GM15510 (cell line): Measurements from ENCODE around the gene RHNO1.
A peak's percentile ranks its signal among the peaks of the same experiment; 100 is the strongest.

Experiments used
- POLR2A ChIP-seq: IDR thresholded peaks from 3 replicates; pipeline ENCODE4 v1.6.1; 2011; ENCODE audit warnings: borderline replicate concordance; ENCODE audit not compliant: insufficient read length; ENCODE audit errors: extremely low read depth

Gene RHNO1

DNA sequence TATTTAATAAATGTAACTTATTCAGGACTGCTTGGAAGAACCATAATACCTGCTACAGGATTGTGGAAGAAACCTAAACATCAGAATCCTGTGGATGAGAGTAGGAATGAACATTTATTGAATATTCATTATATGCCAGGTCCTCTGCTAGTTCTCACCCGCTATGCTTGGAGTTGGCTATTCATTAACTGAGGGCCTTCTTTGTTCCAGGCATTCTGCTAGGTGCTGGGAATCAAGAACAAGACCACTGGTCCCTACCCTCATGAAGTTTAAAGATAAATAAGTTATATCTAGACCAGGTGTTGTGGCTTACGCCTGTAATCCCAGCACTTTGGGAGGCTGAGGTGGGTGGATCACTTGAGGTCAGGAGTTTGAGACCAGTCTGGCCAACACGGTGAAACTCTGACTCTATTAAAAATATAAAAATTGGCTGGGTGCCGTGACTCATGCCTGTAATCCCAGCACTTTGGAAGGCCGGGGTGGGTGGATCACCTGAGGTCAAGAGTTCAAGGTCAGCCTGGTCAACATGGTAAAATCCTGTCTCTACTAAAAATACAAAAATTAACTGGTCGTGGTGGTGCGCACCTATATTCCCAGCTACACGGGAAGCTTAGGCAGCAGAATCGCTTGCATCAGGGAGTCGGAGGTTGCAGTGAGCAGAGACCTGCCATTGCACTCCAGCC is 9.9 kb downstream of the RHNO1 start:
- no peak for TF ChIP-seq POLR2A

DNA sequence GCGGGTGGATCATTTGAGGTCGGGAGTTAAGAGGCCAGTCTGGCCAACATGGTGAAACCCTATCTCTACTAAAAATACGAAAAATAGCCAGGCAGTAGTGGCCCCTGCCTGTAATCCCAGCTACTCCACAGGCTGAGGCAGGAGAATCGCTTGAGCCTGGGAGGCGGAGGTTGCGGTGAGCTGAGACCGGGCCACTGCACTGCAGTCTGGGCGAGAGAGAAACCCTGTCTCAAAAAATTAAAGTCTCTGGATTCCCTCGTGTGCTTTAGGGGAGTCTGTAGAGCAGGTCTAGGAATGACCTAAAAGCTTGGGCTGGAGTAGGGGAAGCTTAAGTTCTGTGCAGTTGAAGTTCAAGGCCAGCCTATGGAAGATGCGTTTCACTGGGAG is 13.0 kb downstream of the RHNO1 start:
- TF ChIP-seq POLR2A = no peak

DNA sequence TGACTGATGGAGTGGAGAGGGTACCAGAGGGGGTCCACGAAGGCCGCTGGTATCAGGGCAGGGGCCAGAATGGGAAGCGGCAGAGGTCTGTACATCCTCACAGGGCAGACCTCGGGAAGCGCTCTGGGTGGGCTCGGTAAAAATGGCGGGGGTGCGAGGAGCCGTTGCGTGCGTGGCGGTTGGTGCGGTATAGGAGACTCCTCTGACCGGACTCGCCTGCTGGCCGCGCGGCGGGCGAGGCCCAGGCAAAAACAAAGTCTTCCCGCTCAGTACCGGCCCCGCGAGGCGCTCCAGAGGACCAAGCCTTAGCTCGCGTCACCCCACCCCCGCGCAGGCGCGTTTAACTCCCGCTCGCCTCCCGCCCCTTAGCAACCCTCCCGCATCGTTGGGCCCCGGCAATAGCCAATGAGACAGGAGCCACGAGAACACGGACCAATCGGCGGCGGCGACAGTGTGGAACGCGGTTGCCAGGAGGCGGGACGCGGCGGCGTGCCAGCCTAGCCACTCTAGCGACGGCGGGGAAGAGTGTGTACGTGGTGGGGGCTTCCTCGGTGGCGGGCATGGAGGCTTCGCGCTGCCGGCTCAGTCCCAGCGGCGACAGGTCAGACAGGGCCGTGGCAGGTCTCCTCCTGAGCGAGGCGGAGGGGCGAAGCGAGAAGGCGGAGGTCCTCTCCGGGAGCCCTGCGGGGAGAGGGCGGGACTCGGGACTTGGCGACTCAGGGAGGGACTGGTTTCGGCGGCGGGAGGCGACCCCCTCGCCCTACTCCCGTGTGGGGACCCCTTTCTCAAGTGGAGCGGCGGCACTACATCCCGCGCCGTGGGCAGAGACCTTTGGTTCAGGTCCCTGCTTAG is 13.6 kb downstream of the RHNO1 start, which contains the start of gene TULP3:
Gene TULP3 (plus strand): TSS at position 504 of the 852 bp plus-strand sequence. CDS start 57 bp downstream, at position 561.
- TF ChIP-seq POLR2A = peak; percentile 54

DNA sequence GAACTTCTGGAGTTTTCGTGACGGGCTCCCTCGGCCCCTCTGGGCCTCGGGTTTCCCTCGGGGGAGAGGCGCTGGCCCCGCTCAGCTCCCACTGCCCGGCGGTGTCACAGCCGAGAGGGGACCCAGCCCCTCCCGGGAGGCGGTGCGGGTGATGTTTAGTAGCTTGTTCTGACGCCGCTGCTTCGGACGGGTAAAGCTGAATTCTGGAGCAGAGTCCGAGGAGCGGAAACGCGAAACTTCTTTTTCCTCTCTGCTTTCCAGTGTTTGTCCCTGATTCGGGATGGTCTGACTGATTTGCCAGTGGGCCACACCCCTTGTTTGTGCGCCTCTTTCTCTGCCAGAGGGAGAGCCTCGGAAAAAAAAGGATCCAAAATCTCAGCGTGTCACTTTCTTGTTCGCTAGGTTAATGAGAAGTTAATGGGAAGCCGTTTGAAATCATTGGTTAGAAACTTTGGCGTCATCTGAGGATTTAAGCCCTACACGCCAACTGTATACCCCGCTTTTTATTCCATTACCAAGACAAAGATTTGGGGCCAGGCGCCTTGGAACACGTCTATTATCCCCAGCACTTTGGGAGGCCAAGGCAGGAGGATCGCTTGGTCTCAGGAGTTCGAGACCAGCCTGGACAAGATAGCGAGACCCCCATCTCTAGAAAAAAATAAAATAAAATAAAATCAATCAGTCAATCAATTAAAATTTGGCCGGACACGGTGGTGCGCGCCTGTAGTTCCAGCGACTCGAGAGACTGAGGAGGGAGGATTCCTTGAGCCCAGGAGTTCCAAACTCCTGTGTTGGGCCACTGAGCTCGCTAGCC is 14.4 kb downstream of the RHNO1 start:
- TF ChIP-seq POLR2A = no peak

DNA sequence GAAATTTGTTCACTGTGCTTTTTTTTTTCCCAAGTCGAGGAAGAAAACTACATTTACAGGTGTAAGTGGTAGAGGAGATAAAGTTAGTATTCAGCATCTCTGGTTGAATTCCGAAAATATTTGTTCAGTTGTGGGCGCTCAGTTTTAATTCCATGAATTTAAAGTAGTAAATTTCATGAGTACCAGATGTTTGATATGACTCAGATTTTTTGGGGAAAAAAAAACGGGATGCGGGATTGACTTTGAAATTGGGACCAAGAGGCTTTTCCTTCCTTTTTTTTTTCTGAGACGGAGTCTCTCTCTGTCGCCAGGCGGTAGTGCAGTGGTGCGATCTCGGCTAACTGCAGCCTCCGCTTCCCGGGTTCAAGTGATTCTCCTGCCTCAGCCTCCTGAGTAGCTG is 15.2 kb downstream of the RHNO1 start:
- TF ChIP-seq POLR2A = no peak

DNA sequence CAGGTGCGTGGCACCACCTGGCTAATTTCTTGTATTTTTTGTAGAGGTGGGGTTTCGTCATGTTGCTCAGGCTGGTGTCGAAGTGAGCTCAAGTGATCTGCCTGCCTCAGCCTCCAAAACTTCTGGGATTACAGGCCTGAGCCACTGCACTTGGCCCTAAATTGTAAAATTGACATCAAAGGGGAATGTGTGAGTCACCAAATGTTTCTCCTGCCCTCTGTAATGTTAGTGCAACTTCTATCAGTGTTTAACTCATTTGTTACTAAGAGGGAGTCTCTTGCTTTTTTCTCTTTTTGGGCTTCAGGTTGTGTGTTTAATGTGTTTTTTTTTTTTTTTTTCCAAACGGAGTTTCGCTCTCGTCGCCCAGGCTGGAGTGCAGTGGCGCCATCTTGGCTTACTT is 16.0 kb downstream of the RHNO1 start:
- no peak for TF ChIP-seq POLR2A

DNA sequence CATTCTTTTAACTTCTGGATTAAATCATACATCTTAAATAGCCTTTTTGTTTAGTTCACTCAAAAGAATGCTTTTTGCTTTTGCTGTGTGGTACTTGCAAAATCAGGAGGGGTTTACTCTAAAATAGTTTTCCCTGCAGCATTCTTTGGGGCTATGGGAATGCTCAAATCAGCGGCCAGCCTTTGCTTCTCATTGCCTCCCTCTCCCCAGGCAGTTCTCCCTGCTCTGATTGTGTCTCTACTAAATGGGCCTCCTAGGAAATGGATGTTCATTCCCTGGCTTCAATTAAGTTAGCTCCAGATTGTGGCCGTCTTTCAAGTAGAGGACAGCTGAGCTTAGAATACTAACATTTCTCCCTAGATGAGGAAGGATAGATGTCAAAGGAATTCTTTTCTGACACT is 18.0 kb downstream of the RHNO1 start:
- TF ChIP-seq POLR2A = no peak

DNA sequence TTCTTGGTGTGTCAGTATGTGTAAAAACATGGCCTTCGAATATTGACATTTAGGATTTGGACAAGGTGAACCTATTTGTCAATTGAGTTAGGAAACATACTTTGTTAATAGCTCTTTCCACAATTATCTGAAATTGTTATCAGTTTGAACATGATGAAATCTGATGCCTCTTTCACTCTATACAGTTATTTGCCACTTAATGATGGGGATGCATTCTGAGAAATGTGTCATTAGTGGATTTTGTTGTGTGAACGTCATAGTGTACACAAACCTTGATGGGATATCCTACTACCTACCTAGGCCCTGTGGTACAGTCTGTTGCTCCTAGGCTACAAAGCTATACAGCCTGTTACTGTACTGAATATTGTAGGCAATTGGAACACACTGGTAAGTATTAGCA is 18.5 kb downstream of the RHNO1 start:
- TF ChIP-seq POLR2A = no peak

DNA sequence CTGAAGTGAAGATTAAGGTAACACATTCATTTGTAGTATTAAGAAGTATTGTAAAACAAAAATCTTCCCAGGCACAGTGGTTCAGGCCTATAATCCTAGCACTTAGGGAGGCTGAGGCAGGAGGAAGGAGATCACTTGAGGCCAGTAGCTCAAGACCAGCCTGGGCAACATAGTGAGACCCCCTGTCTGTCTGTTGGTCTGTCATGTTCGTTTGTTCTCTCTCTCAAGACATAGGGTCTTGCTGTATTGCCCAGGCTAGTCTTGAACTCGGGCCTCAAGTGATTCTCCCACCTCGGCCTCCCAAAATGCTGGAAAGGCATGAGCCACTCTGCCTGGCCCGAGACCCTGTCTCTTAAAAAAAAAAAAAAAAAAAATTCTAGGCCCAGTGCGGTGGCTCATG is 20.4 kb downstream of the RHNO1 start:
- TF ChIP-seq POLR2A = no peak

DNA sequence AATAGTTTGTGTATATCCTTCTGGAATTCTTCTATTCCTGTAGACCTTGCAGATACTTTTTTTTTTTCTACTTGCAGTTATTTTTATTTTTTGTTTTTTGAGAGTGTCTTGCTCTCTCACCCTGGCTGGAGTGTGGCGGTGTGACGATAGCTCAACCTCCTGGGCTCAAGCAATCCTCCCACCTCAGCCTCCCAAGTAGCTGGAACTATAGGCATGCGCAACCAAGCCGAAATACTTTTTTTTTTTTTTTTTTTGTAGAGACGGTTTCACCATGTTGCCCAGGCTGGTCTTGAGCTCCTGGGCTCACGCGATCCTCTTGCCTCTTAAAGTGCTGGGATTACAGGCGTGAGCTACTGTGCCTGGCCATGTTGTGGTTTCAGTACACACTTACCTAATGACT is 23.6 kb downstream of the RHNO1 start:
- TF ChIP-seq POLR2A = no peak

DNA sequence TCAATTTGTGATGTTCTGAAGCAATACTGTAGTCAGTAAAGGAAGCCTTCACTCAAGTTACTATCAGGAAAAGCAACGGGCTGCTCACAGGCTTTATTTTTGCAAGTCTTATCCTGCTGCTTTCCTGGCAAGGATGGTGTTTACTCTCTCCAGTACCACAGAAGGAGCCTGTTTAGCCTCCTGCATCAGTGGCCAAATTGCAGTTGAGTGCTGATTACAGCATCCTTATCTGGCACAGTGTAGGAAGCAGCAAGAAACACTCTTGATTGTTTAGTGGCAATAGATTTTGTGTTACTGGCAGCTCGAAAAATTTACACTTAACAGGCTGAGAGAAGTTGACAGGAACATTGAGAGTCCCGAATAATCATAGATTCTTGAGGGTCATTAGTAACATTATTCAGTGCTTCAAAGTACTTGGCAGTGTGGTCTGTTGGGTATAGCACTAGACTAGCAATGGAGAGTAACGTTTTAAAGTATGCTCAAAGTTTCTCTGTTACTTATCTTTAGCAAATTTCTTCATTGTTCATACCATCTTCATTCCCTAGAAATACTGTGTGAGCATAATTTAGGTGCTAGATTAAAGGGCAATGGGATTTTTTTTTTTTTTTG is 25.4 kb downstream of the RHNO1 start:
- no peak for TF ChIP-seq POLR2A

DNA sequence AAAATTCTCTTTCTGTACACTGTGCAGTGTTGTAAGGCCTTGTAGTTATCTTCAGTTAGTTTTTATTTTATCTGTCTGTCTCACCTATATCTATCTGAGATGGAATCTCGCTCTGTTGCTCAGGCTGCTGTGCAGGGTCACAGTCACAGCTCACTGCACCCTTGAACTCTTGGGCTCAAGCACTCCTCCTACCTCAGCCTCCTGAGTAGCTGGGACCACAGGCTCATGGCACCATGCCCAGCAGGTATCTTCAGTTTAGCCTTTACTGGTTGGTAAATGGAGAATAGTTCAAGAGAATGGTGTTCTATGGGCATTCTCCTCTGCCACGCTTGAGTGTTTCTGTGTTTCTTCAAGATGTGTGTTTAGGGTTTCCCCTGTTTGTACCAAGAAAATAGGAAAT is 27.2 kb downstream of the RHNO1 start:
- TF ChIP-seq POLR2A = no peak

DNA sequence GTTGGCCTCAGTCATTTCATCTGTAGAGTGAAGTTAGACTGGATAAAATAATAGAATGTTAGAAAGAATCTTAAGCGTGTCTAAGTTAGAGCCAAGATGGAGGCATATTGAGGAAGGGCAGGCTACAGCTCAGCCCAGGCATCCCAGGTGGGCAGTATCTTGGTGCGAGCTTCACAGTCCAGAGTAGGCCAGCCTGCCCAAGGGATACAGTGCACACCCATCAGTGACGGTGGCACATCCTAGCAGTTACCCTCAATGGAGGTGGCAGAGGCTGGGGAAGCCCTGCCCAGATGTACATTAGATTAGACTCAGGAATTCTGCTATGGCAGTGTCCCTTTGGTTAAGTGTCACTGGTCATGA is 35.2 kb downstream of the RHNO1 start:
- no peak for TF ChIP-seq POLR2A

DNA sequence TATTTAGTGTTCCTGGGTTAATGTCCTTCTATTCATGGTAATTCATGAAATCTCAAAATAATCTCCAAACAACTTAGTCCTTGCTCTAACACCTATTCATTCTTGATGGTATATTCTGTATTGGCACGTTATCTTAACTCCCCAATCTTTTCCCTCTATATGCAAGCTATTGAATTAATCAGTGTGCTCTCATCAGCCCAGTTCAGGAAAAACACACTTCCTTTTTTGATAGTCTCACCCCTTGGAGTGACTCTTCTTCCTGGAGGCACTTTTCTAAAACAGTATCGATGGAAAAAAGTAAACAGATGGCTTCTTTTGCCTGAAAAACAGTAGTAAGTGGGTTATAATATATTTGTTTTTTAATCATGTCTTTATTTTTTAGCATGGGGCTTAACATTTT is 42.2 kb downstream of the RHNO1 start:
- no peak for TF ChIP-seq POLR2A

DNA sequence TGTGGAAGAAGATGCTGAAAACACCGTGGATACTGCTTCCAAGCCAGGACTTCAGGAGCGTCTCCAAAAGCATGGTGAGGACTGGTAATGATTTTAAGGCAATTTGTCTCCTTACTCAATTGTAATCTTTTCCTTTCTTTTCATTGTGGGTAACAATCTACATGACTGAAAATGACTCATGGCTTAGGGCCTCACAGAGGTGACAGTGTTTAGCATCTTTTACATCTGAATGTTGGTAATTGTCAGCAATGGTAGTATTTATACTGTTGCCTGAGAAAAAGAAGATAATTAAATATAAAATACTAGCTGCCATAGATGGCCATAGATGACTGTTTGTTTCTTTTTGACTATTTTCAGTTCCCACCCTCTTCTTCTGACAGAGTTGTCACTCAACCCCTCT is 45.3 kb downstream of the RHNO1 start:
- no peak for TF ChIP-seq POLR2A

DNA sequence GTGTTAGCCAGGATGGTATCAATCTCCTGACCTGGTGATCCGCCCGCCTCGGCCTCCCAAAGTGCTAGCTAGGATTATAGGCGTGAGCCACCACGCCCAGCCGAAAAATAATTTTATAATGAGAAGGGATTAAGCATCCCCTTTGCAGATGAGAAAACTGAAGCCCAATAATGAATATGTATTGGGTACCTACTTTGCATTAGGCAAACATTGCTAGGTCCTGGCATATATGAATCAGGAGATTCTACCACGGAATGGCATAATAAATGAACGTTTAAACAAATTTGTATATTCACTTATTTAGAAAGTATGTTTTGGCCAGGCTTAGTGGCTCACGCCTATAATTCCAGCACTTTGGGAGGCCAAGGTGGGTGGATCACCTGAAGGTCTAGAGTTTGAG is 46.0 kb downstream of the RHNO1 start:
- TF ChIP-seq POLR2A = no peak

DNA sequence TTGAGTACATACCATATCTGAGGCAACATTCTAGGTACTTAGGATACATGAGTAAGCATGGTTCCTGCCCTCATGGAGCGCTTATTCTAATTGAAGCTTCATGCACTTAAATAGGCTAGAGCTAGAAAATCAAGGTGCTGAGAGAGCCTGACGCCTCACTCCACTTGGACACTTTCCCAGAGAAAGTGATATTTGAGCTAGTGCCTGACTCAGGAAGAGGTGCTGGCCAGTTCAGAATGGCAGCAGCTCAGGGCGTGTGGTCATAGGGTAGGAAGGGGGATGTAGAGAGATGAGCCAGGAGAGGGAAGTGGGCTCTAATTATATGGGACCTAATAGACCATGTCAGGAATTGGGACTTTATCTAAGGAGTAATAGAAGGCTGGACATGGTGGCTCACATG is 47.0 kb downstream of the RHNO1 start:
- TF ChIP-seq POLR2A = no peak
